ENCODE measurements around the gene GTPBP4. TPM values are rescaled to one million over a fixed set of nuclear protein-coding genes. Genes with fewer than 3 reads are reported as not detected.

The GTPBP4 gene
- total and polyA plus RNA-seq, 9 of the 15 experiments (the other 6 are each of a cell fraction or from before 2014, with no cell fraction given): 79.0 to 155 (median 128) TPM

DNA sequence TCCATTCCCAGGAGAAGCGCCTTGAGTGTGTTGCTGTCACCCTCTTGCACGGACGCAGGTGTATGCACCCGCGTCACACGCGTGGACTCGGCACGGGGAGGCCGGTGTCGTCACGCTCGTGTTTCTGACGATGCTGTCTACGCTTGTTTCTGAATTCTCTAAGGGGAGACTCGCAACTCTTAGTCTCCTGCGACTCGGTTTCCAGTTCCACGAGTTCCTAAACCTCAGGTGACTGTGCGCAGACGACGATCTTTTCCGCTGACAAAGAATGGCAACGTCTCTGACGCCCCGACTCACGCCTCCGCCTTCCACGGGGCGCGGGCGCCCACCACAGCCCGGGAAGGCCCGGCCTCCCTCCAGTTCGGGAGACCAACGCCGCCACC is 60.1 kb downstream of the GTPBP4 start (continued):
- TF ChIP-seq, protein P1, sequence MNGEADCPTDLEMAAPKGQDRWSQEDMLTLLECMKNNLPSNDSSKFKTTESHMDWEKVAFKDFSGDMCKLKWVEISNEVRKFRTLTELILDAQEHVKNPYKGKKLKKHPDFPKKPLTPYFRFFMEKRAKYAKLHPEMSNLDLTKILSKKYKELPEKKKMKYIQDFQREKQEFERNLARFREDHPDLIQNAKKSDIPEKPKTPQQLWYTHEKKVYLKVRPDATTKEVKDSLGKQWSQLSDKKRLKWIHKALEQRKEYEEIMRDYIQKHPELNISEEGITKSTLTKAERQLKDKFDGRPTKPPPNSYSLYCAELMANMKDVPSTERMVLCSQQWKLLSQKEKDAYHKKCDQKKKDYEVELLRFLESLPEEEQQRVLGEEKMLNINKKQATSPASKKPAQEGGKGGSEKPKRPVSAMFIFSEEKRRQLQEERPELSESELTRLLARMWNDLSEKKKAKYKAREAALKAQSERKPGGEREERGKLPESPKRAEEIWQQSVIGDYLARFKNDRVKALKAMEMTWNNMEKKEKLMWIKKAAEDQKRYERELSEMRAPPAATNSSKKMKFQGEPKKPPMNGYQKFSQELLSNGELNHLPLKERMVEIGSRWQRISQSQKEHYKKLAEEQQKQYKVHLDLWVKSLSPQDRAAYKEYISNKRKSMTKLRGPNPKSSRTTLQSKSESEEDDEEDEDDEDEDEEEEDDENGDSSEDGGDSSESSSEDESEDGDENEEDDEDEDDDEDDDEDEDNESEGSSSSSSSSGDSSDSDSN (IDR thresholded peaks at IDR 0.05; ENCODE audit: borderline replicate concordance in 1 of 2, low read depth in 2 of 2, low read length in 2 of 2): no peak
- TF ChIP-seq E2F5 (CRISPR knock-in tag; IDR thresholded peaks at IDR 0.05) (no peak), HIVEP1 (CRISPR knock-in tag; IDR thresholded peaks at IDR 0.05) (no peak)

GRCh38 chr10:1048732-1049424 is 60.6 kb downstream of the GTPBP4 start, which contains the start of gene IDI1:
TSS of gene IDI1 (minus strand) at chr10:1049119. CDS start at chr10:1049003, 116 bp downstream.
- ATAC-seq: peak; percentile 93
- peak within 1 kb of the TSS; percentile 78 for H2AFZ ChIP-seq (ENCODE audit: low read depth, low read length)
- peak; percentile 92 to 98 (median 96) for DNase-seq (ENCODE audit: extremely low read depth in 1 of 4, low spot score in 3 of 4)
- in situ Hi-C loops (cut with MboI) (no loop called here), intact Hi-C loops (cut with micrococcal nuclease) (no loop called here)
- peak within 1 kb of the TSS; percentile 100 for H3K4me2 ChIP-seq (ENCODE audit: insufficient read depth, low read length)
- H3K27me3 ChIP-seq (ENCODE audit: control insufficient read depth in 2 of 2, insufficient read depth in 2 of 2, low read length in 2 of 2): no peaks in the 10 kb centered on the region
- no peaks in the 10 kb centered on the region for H3K9me3 ChIP-seq (replicated peaks; ENCODE audit: control insufficient read depth, insufficient read depth, low read depth, low read length)
- ChIA-PET CTCF (ENCODE audit: low intra/inter-chr PET ratio) (no interaction called here), POLR2A (interaction anchor here (0.7 to 3.5 kb wide), 12 partner anchors 9 to 129 kb away, joined by 3 to 25 read pairs (median 3); no protein-coding TSS in a partner anchor)
- H3K79me2 ChIP-seq (ENCODE audit: control insufficient read depth, insufficient read depth, low read length): peaks cover 75% of the 10 kb centered on the region
- H4K20me1 ChIP-seq (replicated peaks; ENCODE audit: control insufficient read depth, insufficient read depth, low read length): peaks cover 39% of the 10 kb centered on the region
- peak; percentile 88 for FAIRE-seq
- H3K4me1 ChIP-seq (replicated peaks in 1 of 2; ENCODE audit: control insufficient read depth in 2 of 2, insufficient read depth in 2 of 2, low read length in 2 of 2): peaks cover 21 to 31% of the 10 kb centered on the region in 2 experiments
- H3K9me1 ChIP-seq (ENCODE audit: control insufficient read depth, insufficient read depth, low read length): peaks cover 13% of the 10 kb centered on the region
- WGBS (ENCODE audit: insufficient coverage, low coverage, missing lambda C conversion rate): under 1% methylated on average over 54 of the region's 83 CpGs
- H3K27ac ChIP-seq (ENCODE audit: extremely low read depth, low read depth, low read length): peak within 1 kb of the TSS; percentile 93
- BruUV-seq (replicated peaks): no TSS peak
- H3K4me3 ChIP-seq: peak within 1 kb of the TSS; percentile 94
- H3K9ac ChIP-seq (ENCODE audit: insufficient read depth in 1 of 2, low read depth in 2 of 2, low read length in 2 of 2): peak within 1 kb of the TSS; percentile 89 to 97
- H3K36me3 ChIP-seq (ENCODE audit: control insufficient read depth, insufficient read depth, low read length): peaks cover 65% of the 10 kb centered on the region
- TF ChIP-seq ESRRB (CRISPR knock-in tag; IDR thresholded peaks at IDR 0.05; ENCODE audit: borderline replicate concordance) (no peak), NRF1 (conservative IDR thresholded peaks at IDR 0.05 in 1 of 2, IDR thresholded peaks at IDR 0.05 in 1 of 2) (peak; percentile 87 to 89), PML (IDR thresholded peaks at IDR 0.05; ENCODE audit: low read length) (peak; percentile 61), ASH1L (IDR thresholded peaks at IDR 0.05; ENCODE audit: borderline replicate concordance, low read depth, partially characterized antibody) (peak; percentile 47), HDGF (IDR thresholded peaks at IDR 0.05) (no peak), RBFOX2 (IDR thresholded peaks at IDR 0.05; ENCODE audit: low read depth, low read length) (peak; percentile 98), RBM17 (IDR thresholded peaks at IDR 0.05; ENCODE audit: borderline replicate concordance, low read depth, low read length) (no peak), NFE2L1 (tag; IDR thresholded peaks at IDR 0.05; ENCODE audit: borderline replicate concordance, low read depth) (no peak), ZNF696 (CRISPR knock-in tag; conservative IDR thresholded peaks at IDR 0.05) (no peak), SAFB2 (IDR thresholded peaks at IDR 0.05; ENCODE audit: borderline replicate concordance, low read depth, low read length, severe bottlenecking) (peak; percentile 36), NR2C2 (CRISPR knock-in tag; IDR thresholded peaks at IDR 0.05) (peak; percentile 81), NR2C2 (tag; IDR thresholded peaks at IDR 0.05) (peak; percentile 93), ERF (CRISPR knock-in tag; IDR thresholded peaks at IDR 0.05) (0 out of 2 replicates have a peak, but pooled peaks have one; percentile 35)
- TF ChIP-seq, protein P2, sequence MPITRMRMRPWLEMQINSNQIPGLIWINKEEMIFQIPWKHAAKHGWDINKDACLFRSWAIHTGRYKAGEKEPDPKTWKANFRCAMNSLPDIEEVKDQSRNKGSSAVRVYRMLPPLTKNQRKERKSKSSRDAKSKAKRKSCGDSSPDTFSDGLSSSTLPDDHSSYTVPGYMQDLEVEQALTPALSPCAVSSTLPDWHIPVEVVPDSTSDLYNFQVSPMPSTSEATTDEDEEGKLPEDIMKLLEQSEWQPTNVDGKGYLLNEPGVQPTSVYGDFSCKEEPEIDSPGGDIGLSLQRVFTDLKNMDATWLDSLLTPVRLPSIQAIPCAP (CRISPR knock-in tag; IDR thresholded peaks at IDR 0.05; ENCODE audit: borderline replicate concordance): no peak

All from K562 (cell line).